ENCODE results near the gene INKA1.

GRCh38 chr3:49845694-49846093 lies 42.6 kb downstream of the INKA1 start:
- TF ChIP-seq CTCF (IDR thresholded peaks at IDR 0.05; ENCODE audit: poor library complexity, severe bottlenecking) (peak; percentile 16), POLR2AphosphoS5 (IDR thresholded peaks at IDR 0.05) (no peak), REST (IDR thresholded peaks at IDR 0.05; ENCODE audit: borderline replicate concordance) (no peak), TAF1 (IDR thresholded peaks at IDR 0.05; ENCODE audit: low read depth) (no peak)
